ENCODE results near the gene GAS2L2. TPM values are rescaled to one million over a fixed set of nuclear protein-coding genes. Genes with fewer than 3 reads are reported as not detected.

Gene GAS2L2
- total RNA-seq, 1 experiment from 2014 or later = not detected

DNA sequence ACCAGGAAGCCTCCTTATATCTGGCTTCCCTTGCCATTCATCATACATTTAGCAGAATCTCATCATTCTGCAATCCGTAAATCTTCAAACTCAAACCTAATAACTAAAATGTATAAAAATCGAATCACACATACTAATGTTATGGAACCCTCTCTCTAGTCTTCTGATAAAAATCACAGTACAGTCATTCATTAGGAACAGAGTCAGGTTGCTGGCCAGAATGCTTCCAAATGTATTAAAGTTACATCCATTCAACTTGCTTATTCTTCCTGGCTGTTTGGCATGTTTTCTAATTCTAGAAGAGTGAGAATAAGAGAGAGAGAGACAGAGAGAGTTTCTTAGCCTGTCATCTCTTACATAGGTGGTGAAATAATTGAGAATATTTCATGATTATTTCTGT lies 38.1 kb downstream of the GAS2L2 start:
- no peak for DNase-seq
- H3K4me1 Mint-ChIP-seq (ENCODE audit: low read depth, unreplicated experiment) = no peaks in the 10 kb centered on the region
- no peaks in the 10 kb centered on the region for H3K27me3 Mint-ChIP-seq (ENCODE audit: unreplicated experiment)
- CTCF ChIA-PET = no interaction called here
- H3K36me3 Mint-ChIP-seq (ENCODE audit: insufficient read depth, unreplicated experiment) = peaks cover 34% of the 10 kb centered on the region
- BruUV-seq (replicated peaks) = no TSS peak
- no peak overlapping the region for H3K27ac Mint-ChIP-seq (ENCODE audit: unreplicated experiment)
- intact Hi-C loops (cut with micrococcal nuclease; ENCODE audit: unreplicated experiment) = no loop called here
- H3K4me3 Mint-ChIP-seq (ENCODE audit: low read depth, unreplicated experiment) = no peak overlapping the region
- H3K9me3 Mint-ChIP-seq (ENCODE audit: low read depth, unreplicated experiment) = no peaks in the 10 kb centered on the region
- TF ChIP-seq, protein P1, sequence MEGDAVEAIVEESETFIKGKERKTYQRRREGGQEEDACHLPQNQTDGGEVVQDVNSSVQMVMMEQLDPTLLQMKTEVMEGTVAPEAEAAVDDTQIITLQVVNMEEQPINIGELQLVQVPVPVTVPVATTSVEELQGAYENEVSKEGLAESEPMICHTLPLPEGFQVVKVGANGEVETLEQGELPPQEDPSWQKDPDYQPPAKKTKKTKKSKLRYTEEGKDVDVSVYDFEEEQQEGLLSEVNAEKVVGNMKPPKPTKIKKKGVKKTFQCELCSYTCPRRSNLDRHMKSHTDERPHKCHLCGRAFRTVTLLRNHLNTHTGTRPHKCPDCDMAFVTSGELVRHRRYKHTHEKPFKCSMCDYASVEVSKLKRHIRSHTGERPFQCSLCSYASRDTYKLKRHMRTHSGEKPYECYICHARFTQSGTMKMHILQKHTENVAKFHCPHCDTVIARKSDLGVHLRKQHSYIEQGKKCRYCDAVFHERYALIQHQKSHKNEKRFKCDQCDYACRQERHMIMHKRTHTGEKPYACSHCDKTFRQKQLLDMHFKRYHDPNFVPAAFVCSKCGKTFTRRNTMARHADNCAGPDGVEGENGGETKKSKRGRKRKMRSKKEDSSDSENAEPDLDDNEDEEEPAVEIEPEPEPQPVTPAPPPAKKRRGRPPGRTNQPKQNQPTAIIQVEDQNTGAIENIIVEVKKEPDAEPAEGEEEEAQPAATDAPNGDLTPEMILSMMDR (IDR thresholded peaks at IDR 0.05; ENCODE audit: unreplicated experiment) = no peak

DNA sequence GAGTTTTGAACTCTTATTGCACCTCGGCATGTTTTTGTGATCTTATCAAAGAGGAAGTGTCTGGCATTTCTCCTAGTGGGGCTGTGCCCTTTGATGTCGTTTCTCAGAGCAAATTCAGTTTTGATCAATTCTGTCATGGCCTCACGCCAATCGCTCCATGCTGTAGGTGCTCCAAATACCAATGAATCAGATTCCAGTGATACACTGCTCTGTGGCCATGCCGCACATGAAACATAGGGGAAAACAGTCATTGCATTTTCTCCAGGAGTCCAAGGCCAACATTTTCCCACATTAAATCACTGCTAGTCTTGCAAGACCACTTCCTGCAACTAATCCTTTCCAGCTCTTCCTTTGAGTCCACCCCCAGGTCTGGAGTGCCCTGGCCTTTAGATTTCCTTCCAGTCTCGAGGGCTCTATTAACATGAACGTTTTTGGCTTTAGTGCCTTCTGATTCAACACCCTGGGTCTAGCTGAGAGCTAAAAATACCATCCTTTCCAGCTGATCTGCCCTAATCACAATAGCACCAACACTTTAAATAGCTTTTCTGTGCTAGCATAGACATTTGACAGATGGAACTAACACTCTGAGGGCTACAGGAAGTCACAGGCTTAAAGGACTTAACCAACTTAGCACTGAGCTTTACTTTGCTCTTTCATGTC lies 39.8 kb downstream of the GAS2L2 start:
- TF ChIP-seq, protein P1 (IDR thresholded peaks at IDR 0.05; ENCODE audit: unreplicated experiment) = no peak
- DNase-seq = no peak
- H3K36me3 Mint-ChIP-seq (ENCODE audit: insufficient read depth, unreplicated experiment) = peaks cover 29% of the 10 kb centered on the region
- BruUV-seq (replicated peaks) = no TSS peak
- CTCF ChIA-PET = no interaction called here
- no peak overlapping the region for H3K27ac Mint-ChIP-seq (ENCODE audit: unreplicated experiment)
- no peaks in the 10 kb centered on the region for H3K9me3 Mint-ChIP-seq (ENCODE audit: low read depth, unreplicated experiment)
- H3K4me3 Mint-ChIP-seq (ENCODE audit: low read depth, unreplicated experiment) = no peak overlapping the region
- H3K4me1 Mint-ChIP-seq (ENCODE audit: low read depth, unreplicated experiment) = peaks cover 10% of the 10 kb centered on the region
- intact Hi-C loops (cut with micrococcal nuclease; ENCODE audit: unreplicated experiment) = no loop called here
- no peaks in the 10 kb centered on the region for H3K27me3 Mint-ChIP-seq (ENCODE audit: unreplicated experiment)

DNA sequence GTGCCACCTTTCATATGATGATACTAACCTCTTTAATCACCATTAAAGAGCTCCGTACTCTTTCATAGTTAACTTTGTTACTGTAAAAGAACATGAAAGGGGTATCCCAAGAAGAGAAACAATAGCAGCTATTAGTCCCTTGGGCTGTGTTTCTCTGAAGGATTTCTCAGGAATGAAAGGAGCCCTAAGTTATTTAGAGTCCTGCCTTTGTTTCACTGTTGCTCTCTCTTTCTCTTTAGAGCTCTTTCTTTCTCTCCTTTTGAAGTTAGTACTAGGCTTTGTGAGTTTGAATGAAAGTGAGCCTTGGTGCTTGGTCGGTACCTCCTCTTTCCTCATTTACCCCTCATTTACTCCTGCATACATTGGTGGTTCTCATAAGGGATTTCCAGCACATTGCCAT lies 42.1 kb downstream of the GAS2L2 start:
- Mint-ChIP-seq H3K9me3 (ENCODE audit: low read depth, unreplicated experiment) (no peaks in the 10 kb centered on the region), H3K27me3 (ENCODE audit: unreplicated experiment) (no peaks in the 10 kb centered on the region), H3K4me1 (ENCODE audit: low read depth, unreplicated experiment) (peaks cover 16% of the 10 kb centered on the region), H3K36me3 (ENCODE audit: insufficient read depth, unreplicated experiment) (peaks cover 24% of the 10 kb centered on the region), H3K4me3 (ENCODE audit: low read depth, unreplicated experiment) (no peak overlapping the region), H3K27ac (ENCODE audit: unreplicated experiment) (no peak overlapping the region)
- CTCF ChIA-PET = interaction anchor here (0.7 to 1.2 kb wide), 2 partner anchors 53 to 110 kb away, joined by 3 to 4 read pairs; no protein-coding TSS in a partner anchor
- no peak for DNase-seq
- TF ChIP-seq, protein P1 (IDR thresholded peaks at IDR 0.05; ENCODE audit: unreplicated experiment) = no peak
- BruUV-seq (replicated peaks) = no TSS peak
- intact Hi-C loops (cut with micrococcal nuclease; ENCODE audit: unreplicated experiment) = no loop called here

DNA sequence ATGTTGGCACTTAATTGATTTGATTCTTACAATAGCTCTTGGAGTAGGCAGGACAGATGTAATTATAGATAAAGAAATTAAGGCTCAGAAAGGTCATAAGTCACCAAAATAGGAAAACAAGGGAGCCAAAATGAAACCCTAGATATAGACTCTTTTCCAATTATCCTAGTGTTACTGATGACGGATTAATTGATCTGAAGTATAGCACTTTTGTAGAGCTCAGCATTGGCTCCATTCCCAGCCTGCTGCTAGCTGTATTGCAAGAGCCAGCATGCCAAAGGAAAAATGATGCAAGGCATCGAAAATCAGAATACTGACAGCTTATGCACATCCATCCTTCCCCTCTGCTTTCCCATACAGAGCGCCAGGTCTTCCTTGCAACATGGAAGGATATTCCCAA lies 43.2 kb downstream of the GAS2L2 start:
- H3K27me3 Mint-ChIP-seq (ENCODE audit: unreplicated experiment) = no peaks in the 10 kb centered on the region
- no peak overlapping the region for H3K27ac Mint-ChIP-seq (ENCODE audit: unreplicated experiment)
- no peak for DNase-seq
- TF ChIP-seq, protein P1 (IDR thresholded peaks at IDR 0.05; ENCODE audit: unreplicated experiment) = no peak
- no TSS peak for BruUV-seq (replicated peaks)
- peaks cover 16% of the 10 kb centered on the region for H3K4me1 Mint-ChIP-seq (ENCODE audit: low read depth, unreplicated experiment)
- H3K36me3 Mint-ChIP-seq (ENCODE audit: insufficient read depth, unreplicated experiment) = peaks cover 24% of the 10 kb centered on the region
- H3K4me3 Mint-ChIP-seq (ENCODE audit: low read depth, unreplicated experiment) = no peak overlapping the region
- no peaks in the 10 kb centered on the region for H3K9me3 Mint-ChIP-seq (ENCODE audit: low read depth, unreplicated experiment)
- CTCF ChIA-PET = interaction anchor here (1.2 kb wide), 1 partner anchor 54 kb away, joined by 3 read pairs; no protein-coding TSS in a partner anchor
- intact Hi-C loops (cut with micrococcal nuclease; ENCODE audit: unreplicated experiment) = no loop called here
